HG02763 (cell line): ENCODE measurements around the gene CDH22.

ENCODE experiments used
- ATAC-seq: cut with Tn5 transposase; IDR thresholded peaks from one replicate; pipeline ENCODE4 v1.9.1; 2021; ENCODE audit warnings: mild to moderate bottlenecking, moderate library complexity; ENCODE audit not compliant: unreplicated experiment

The CDH22 gene

GRCh38 chr20:46219190-46219589 lies 89.1 kb downstream of the CDH22 start:
- ATAC-seq: no peak

- ATAC-seq: no peak
These were observed 89.6 kb downstream of the CDH22 start for GRCh38 chr20:46218656-46219055.

- no peak for ATAC-seq
These were observed 90.7 kb downstream of the CDH22 start for GRCh38 chr20:46217583-46217982.

GRCh38 chr20:46216770-46217464 lies 91.4 kb downstream of the CDH22 start:
- no peak for ATAC-seq

- ATAC-seq: no peak
These were observed 92.2 kb downstream of the CDH22 start for GRCh38 chr20:46215913-46216707.

GRCh38 chr20:46214824-46215488 lies 93.3 kb downstream of the CDH22 start:
- ATAC-seq: no peak

GRCh38 chr20:46213946-46214823 lies 94.1 kb downstream of the CDH22 start:
- ATAC-seq: no peak

GRCh38 chr20:46212876-46213275 lies 95.4 kb downstream of the CDH22 start:
- ATAC-seq: no peak

- no peak for ATAC-seq
These were observed 96.0 kb downstream of the CDH22 start for GRCh38 chr20:46212252-46212651.

- no peak for ATAC-seq
These were observed 97.0 kb downstream of the CDH22 start for GRCh38 chr20:46211331-46211722.

GRCh38 chr20:46210672-46211330 lies 97.5 kb downstream of the CDH22 start:
- no peak for ATAC-seq

- no peak for ATAC-seq
These were observed 98.2 kb downstream of the CDH22 start for GRCh38 chr20:46209930-46210671.

- no peak for ATAC-seq
These were observed 100.5 kb downstream of the CDH22 start for GRCh38 chr20:46207793-46208192.

- ATAC-seq: no peak
These were observed 101.2 kb downstream of the CDH22 start for GRCh38 chr20:46206992-46207549.

- no peak for ATAC-seq
These were observed 102.3 kb downstream of the CDH22 start for GRCh38 chr20:46206025-46206424.

- no peak for ATAC-seq
These were observed 102.9 kb downstream of the CDH22 start for GRCh38 chr20:46205349-46205748.

GRCh38 chr20:46204594-46205186 lies 103.6 kb downstream of the CDH22 start:
- no peak for ATAC-seq

- no peak for ATAC-seq
These were observed 104.8 kb downstream of the CDH22 start for GRCh38 chr20:46203510-46203837.
